HCT116 (cell line): ENCODE data around the gene CUX1. TPM values are rescaled to one million over a fixed set of nuclear protein-coding genes. Genes with fewer than 3 reads are reported as not detected.

ENCODE experiments used
- ATAC-seq: fragments of 200-7000 bp; cut with Tn5 transposase; 2 replicates; pipeline ENCODE4 v1.9.1; 2020; ENCODE audit warnings: mild to moderate bottlenecking, moderate library complexity
- BruUV-seq: library from RNA; stranded (reverse); fragments of 400-500 nt; replicated peaks from 2 replicates; lab custom pipeline; 2021; lab: Mats Ljungman, UMichigan
- CTCF ChIA-PET: fragments of 300-600 bp; sonication (Branson Sonifier 250); formaldehyde crosslinking; loops from one replicate; lab custom pipeline; 2021; ENCODE audit warnings: antibody characterized with exemption; lab: Charles Lee
- POLR2A ChIA-PET: fragments of 300-600, 350-600 bp; sonication (Branson Sonifier 250); formaldehyde crosslinking; loops from one replicate; lab custom pipeline; 2021; ENCODE audit warnings: antibody characterized with exemption; lab: Charles Lee
- RAD21 ChIA-PET, 2 experiments: fragments of 300-600 bp; sonication (Branson Sonifier 250); formaldehyde crosslinking; loops; one replicate each; lab custom pipeline; 2023; ENCODE audit warnings: low total read pairs in 2 of 2; ENCODE audit not compliant: uncharacterized antibody in 2 of 2, unreplicated experiment in 2 of 2, low non-redundant PET in 1 of 2; lab: Charles Lee
- DNase-seq: peaks from one replicate; pipeline ENCODE4 v3.0.0-alpha.2; 2010; ENCODE audit warnings: low read depth, low spot score
- H2AFZ ChIP-seq: fragments of 200-600 bp; shearing (Covaris generic), sonication (generic); 2 replicates; pipeline ENCODE4 v1.6.1; 2017; ENCODE audit warnings: low read depth, mixed run types, mixed read lengths, antibody characterized with exemption, low read length; ENCODE audit not compliant: poor library complexity, severe bottlenecking
- H3K27ac ChIP-seq: 2 replicates; pipeline ENCODE4 v1.5.1; 2012; ENCODE audit warnings: low read depth, low read length
- H3K27me3 ChIP-seq: fragments of 200-600 bp; sonication (generic); 2 replicates; pipeline ENCODE4 v1.6.1; 2016; ENCODE audit warnings: mixed run types, low read length, mixed read lengths; ENCODE audit not compliant: insufficient read depth
- H3K36me3 ChIP-seq, 2 experiments: fragments of 200-500 bp in 1 of 2; fragments of 200-600 bp in 1 of 2; sonication (Bioruptor generic) in 1 of 2; sonication (generic) in 1 of 2; 2 replicates each; pipeline versions ENCODE4 v1.5.1 to v1.6.1; 2014 to 2016; ENCODE audit warnings: low read length in 2 of 2, inconsistent platforms in 1 of 2, mixed read lengths in 1 of 2, mixed run types in 1 of 2; ENCODE audit not compliant: insufficient read depth in 2 of 2, control insufficient read depth in 1 of 2
- H3K4me1 ChIP-seq, 2 experiments: fragments of 200-600 bp in 1 of 2; sonication (generic) in 1 of 2; 2 replicates each; pipeline versions ENCODE4 v1.5.1 to v1.6.1; 2012 to 2017; ENCODE audit warnings: low read length in 2 of 2, inconsistent platforms in 1 of 2, mild to moderate bottlenecking in 1 of 2, mixed read lengths in 1 of 2, mixed run types in 1 of 2, moderate library complexity in 1 of 2; ENCODE audit not compliant: insufficient read depth in 2 of 2, control insufficient read depth in 1 of 2
- H3K4me2 ChIP-seq: fragments of 200-600 bp; sonication (generic); 2 replicates; pipeline ENCODE4 v1.6.1; 2017; ENCODE audit warnings: mixed run types, low read length, mixed read lengths
- H3K4me3 ChIP-seq, 2 experiments: fragments of 200-600 bp in 1 of 2; sonication (generic) in 1 of 2; replicated peaks in 1 of 2; 2 replicates each; pipeline ENCODE4 v1.5.1; 2011 to 2016; ENCODE audit warnings: low read length in 2 of 2, control low read depth in 1 of 2, low read depth in 1 of 2, mild to moderate bottlenecking in 1 of 2, mixed read lengths in 1 of 2, mixed run types in 1 of 2
- H3K79me2 ChIP-seq: fragments of 200-600 bp; sonication (generic); 2 replicates; pipeline ENCODE4 v1.6.1; 2017; ENCODE audit warnings: mild to moderate bottlenecking, mixed run types, low read length, moderate library complexity, mixed read lengths; ENCODE audit not compliant: insufficient read depth
- H3K9ac ChIP-seq: fragments of 200-600 bp; sonication (generic); 2 replicates; pipeline ENCODE4 v1.6.1; 2016; ENCODE audit warnings: low read length, mixed read lengths
- H3K9me2 ChIP-seq: fragments of 200-600 bp; sonication (generic), shearing (Covaris generic); 2 replicates; pipeline ENCODE4 v1.6.1; 2017; ENCODE audit warnings: mixed run types, mild to moderate bottlenecking, moderate library complexity; ENCODE audit not compliant: insufficient read depth
- H3K9me3 ChIP-seq, 2 experiments: fragments of 200-500 bp in 1 of 2; fragments of 200-600 bp in 1 of 2; sonication (Bioruptor generic) in 1 of 2; sonication (generic) in 1 of 2; 2 replicates each; pipeline ENCODE4 v1.6.1; 2014 to 2017; ENCODE audit warnings: low read length in 2 of 2, mixed read lengths in 2 of 2, inconsistent platforms in 1 of 2, low read depth in 1 of 2, mild to moderate bottlenecking in 1 of 2, mixed run types in 1 of 2, moderate library complexity in 1 of 2; ENCODE audit not compliant: control insufficient read depth in 1 of 2, insufficient read depth in 1 of 2
- H4K20me1 ChIP-seq: fragments of 200-600 bp; sonication (generic), shearing (Covaris generic); 2 replicates; pipeline ENCODE4 v1.6.1; 2017; ENCODE audit warnings: mixed run types, mild to moderate bottlenecking, moderate library complexity; ENCODE audit not compliant: insufficient read depth
- CBX3 ChIP-seq: IDR thresholded peaks from 2 replicates; pipeline ENCODE4 v1.6.1; 2012; ENCODE audit warnings: low read depth
- EGR1 ChIP-seq: IDR thresholded peaks from 2 replicates; pipeline ENCODE4 v1.6.1; 2012; ENCODE audit warnings: low read depth
- ELF1 ChIP-seq: IDR thresholded peaks from 2 replicates; pipeline ENCODE4 v1.6.1; 2012; ENCODE audit warnings: low read depth, borderline replicate concordance
- FOSL1 ChIP-seq: IDR thresholded peaks from 2 replicates; pipeline ENCODE4 v1.6.1; 2012; ENCODE audit warnings: low read depth
- JUND ChIP-seq: IDR thresholded peaks from 2 replicates; pipeline ENCODE4 v1.6.1; 2012
- POLR2A ChIP-seq: IDR thresholded peaks from 2 replicates; pipeline ENCODE4 v1.7.0; 2011; ENCODE audit warnings: borderline replicate concordance; ENCODE audit not compliant: insufficient read depth, insufficient read length; ENCODE audit errors: extremely low read depth
- POLR2AphosphoS5 ChIP-seq: IDR thresholded peaks from 2 replicates; pipeline ENCODE4 v1.6.1; 2011; ENCODE audit warnings: mild to moderate bottlenecking, low read depth, low read length, moderate library complexity
- RAD21 ChIP-seq: IDR thresholded peaks from 2 replicates; pipeline ENCODE4 v1.6.1; 2012; ENCODE audit warnings: low read depth, mild to moderate bottlenecking
- REST ChIP-seq: IDR thresholded peaks from 2 replicates; pipeline ENCODE4 v1.6.1; 2012; ENCODE audit warnings: low read depth
- SIN3A ChIP-seq: IDR thresholded peaks from 2 replicates; pipeline ENCODE4 v1.6.1; 2012; ENCODE audit warnings: low read depth
- SP1 ChIP-seq: IDR thresholded peaks from 2 replicates; pipeline ENCODE4 v1.6.1; 2012; ENCODE audit warnings: low read depth
- SRF ChIP-seq: IDR thresholded peaks from 2 replicates; pipeline ENCODE4 v1.6.1; 2012; ENCODE audit warnings: low read depth
- TCF7L2 ChIP-seq: IDR thresholded peaks from 2 replicates; pipeline ENCODE4 v1.7.0; 2011; ENCODE audit warnings: borderline replicate concordance, inconsistent platforms; ENCODE audit not compliant: insufficient read depth, insufficient read length; ENCODE audit errors: extremely low read depth
- ZFX ChIP-seq: fragments of 450-650 bp; IDR thresholded peaks from 2 replicates; pipeline ENCODE4 v1.6.1; 2017
- ZNF274 ChIP-seq: fragments of 200-500 bp; sonication (Bioruptor generic); IDR thresholded peaks from 2 replicates; pipeline ENCODE4 v1.6.1; 2014; ENCODE audit warnings: mild to moderate bottlenecking, low read depth, low read length, inconsistent platforms
- intact Hi-C: fragments of 100-400 bp; cut with micrococcal nuclease; formaldehyde crosslinking; loops from 2 replicates; pipeline ENCODE4 v1.10.0; 2022
- total RNA-seq: library from RNA; stranded (reverse); gene quantifications from one replicate; pipeline ENCODE4 v1.2.1, GENCODE V29; 2021; ENCODE audit not compliant: unreplicated experiment
- TF ChIP-seq, protein P1 (sequence below): IDR thresholded peaks from 2 replicates; pipeline ENCODE4 v1.6.1; 2012
- TF ChIP-seq, protein P2 (sequence below): IDR thresholded peaks from 2 replicates; pipeline ENCODE4 v1.6.1; 2011; ENCODE audit warnings: mild to moderate bottlenecking, low read length, moderate library complexity; ENCODE audit not compliant: insufficient replicate concordance; ENCODE audit errors: extremely low read depth

CUX1 gene
- total RNA-seq, 1 experiment from 2014 or later: 68.9 TPM

- no peak overlapping the region for H3K27ac ChIP-seq
- ChIA-PET CTCF (no interaction called here), POLR2A (no interaction called here), RAD21 (no interaction called here)
- H3K9me2 ChIP-seq: no peaks in the 10 kb centered on the region
- H2AFZ ChIP-seq: no peak overlapping the region
- no peaks in the 10 kb centered on the region for H3K36me3 ChIP-seq
- H3K4me2 ChIP-seq: no peak overlapping the region
- DNase-seq (no peak), ATAC-seq (no peak)
- peaks cover 23% of the 10 kb centered on the region for H3K79me2 ChIP-seq
- H4K20me1 ChIP-seq: 0 out of 2 replicates have a peak, but pooled peaks cover 3% of the 10 kb centered on the region
- no peak for TF ChIP-seq SIN3A
- no peak for TF ChIP-seq ZFX
- no peak for TF ChIP-seq SRF
- TF ChIP-seq SP1: no peak
- no peak for TF ChIP-seq POLR2AphosphoS5
- TF ChIP-seq POLR2A: no peak
- TF ChIP-seq FOSL1: no peak
- no peak for TF ChIP-seq JUND
- TF ChIP-seq, protein P1, sequence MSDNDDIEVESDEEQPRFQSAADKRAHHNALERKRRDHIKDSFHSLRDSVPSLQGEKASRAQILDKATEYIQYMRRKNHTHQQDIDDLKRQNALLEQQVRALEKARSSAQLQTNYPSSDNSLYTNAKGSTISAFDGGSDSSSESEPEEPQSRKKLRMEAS: no peak
- TF ChIP-seq CBX3: no peak
- no peak for TF ChIP-seq ELF1
- no TSS peak for BruUV-seq
- intact Hi-C loops: no loop called here
- H3K9ac ChIP-seq: no peak overlapping the region
- H3K4me3 ChIP-seq: no peak overlapping the region
- H3K9me3 ChIP-seq: no peaks in the 10 kb centered on the region
- H3K4me1 ChIP-seq: peaks cover 0 to 7% of the 10 kb centered on the region in 2 experiments; a peak in 1 of 4 replicates
- H3K27me3 ChIP-seq: no peaks in the 10 kb centered on the region
Observed at GRCh38 chr7:101969997-101970585, 152.7 kb downstream of the CUX1 start.

DNA sequence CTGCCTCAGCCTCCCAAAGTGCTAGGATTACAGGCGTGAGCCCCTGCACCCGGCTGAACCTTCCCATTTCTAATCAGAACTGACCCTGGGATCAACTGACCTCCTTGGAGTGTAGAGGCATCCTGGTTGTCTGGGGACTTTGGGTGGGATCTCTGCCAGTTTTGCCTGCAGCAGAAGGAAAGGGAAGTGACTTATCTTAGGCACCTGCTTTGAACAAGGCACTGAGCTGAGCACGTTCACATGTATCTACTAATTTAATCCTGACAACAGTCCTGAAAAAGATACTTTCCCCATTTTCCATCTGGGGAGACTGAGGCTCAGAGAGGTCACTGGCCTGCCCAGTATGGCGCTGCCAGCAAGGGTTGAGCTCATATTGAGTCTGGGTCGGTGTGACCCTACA is 153.4 kb downstream of the CUX1 start:
- ChIA-PET POLR2A (no interaction called here), CTCF (no interaction called here), RAD21 (no interaction called here)
- H3K4me3 ChIP-seq: no peak overlapping the region
- intact Hi-C loops: no loop called here
- no TSS peak for BruUV-seq
- no peak for DNase-seq
- no peak overlapping the region for H2AFZ ChIP-seq
- no peaks in the 10 kb centered on the region for H3K9me3 ChIP-seq
- peaks cover 28% of the 10 kb centered on the region for H3K79me2 ChIP-seq
- H3K4me1 ChIP-seq: peaks cover 0 to 4% of the 10 kb centered on the region in 2 experiments; a peak in 1 of 4 replicates
- H3K27me3 ChIP-seq: no peaks in the 10 kb centered on the region
- no peak overlapping the region for H3K27ac ChIP-seq
- no peak overlapping the region for H3K4me2 ChIP-seq
- no peak for ATAC-seq
- H3K36me3 ChIP-seq: no peaks in the 10 kb centered on the region
- H3K9ac ChIP-seq: no peak overlapping the region
- H4K20me1 ChIP-seq: 0 out of 2 replicates have a peak, but pooled peaks cover 3% of the 10 kb centered on the region
- H3K9me2 ChIP-seq: no peaks in the 10 kb centered on the region
- TF ChIP-seq RAD21 (no peak), TCF7L2 (no peak), ZNF274 (no peak), EGR1 (no peak), REST (no peak), POLR2AphosphoS5 (no peak)
- TF ChIP-seq, protein P2, sequence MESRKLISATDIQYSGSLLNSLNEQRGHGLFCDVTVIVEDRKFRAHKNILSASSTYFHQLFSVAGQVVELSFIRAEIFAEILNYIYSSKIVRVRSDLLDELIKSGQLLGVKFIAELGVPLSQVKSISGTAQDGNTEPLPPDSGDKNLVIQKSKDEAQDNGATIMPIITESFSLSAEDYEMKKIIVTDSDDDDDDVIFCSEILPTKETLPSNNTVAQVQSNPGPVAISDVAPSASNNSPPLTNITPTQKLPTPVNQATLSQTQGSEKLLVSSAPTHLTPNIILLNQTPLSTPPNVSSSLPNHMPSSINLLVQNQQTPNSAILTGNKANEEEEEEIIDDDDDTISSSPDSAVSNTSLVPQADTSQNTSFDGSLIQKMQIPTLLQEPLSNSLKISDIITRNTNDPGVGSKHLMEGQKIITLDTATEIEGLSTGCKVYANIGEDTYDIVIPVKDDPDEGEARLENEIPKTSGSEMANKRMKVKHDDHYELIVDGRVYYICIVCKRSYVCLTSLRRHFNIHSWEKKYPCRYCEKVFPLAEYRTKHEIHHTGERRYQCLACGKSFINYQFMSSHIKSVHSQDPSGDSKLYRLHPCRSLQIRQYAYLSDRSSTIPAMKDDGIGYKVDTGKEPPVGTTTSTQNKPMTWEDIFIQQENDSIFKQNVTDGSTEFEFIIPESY: no peak
- TF ChIP-seq, protein P1: no peak
